ENCODE data around the gene PHKG1.
"Not testable (repeated sequence)": the region's sequence is repeated elsewhere in the genome, so short reads cannot be mapped to it uniquely, and the experiment has no call there.

Gene PHKG1

GRCh38 chr7:56033671-56034432, 58.9 kb downstream of the PHKG1 start:
- DNase-seq: peak in 11 of 14 donors; percentile 5 to 59 (median 28)

GRCh38 chr7:56032578-56032977, 60.2 kb downstream of the PHKG1 start:
- not testable (repeated sequence) for DNase-seq

GRCh38 chr7:56031556-56031955, 61.2 kb downstream of the PHKG1 start:
- DNase-seq: not testable (repeated sequence)

GRCh38 chr7:56030340-56030739, 62.4 kb downstream of the PHKG1 start:
- DNase-seq: no peak
